GM23338 (cell line): ENCODE data around the gene SLC39A11. TPM values are rescaled to one million over a fixed set of nuclear protein-coding genes. Genes with fewer than 3 reads are reported as not detected.

Source experiments
- ATAC-seq: fragments of 200-7000 bp; cut with Tn5 transposase; 3 replicates; pipeline ENCODE4 v1.9.1; 2020
- DNase-seq: peaks from one replicate; pipeline ENCODE4 v3.0.0-alpha.2; 2015; ENCODE audit warnings: low spot score
- H2AFZ ChIP-seq: fragments of 200-600 bp; sonication (generic); 2 replicates; pipeline ENCODE4 v1.8.0; 2016; ENCODE audit warnings: antibody characterized with exemption, mild to moderate bottlenecking, moderate library complexity
- H3F3A ChIP-seq: fragments of 200-600 bp; sonication (generic); replicated peaks from 2 replicates; pipeline ENCODE4 v1.8.0; 2017; ENCODE audit warnings: antibody characterized with exemption, mixed run types, low read depth
- H3K27ac ChIP-seq: fragments of 200-600 bp; sonication (generic); 2 replicates; pipeline ENCODE4 v1.6.1; 2016; ENCODE audit warnings: low read depth
- H3K27me3 ChIP-seq: fragments of 200-600 bp; sonication (generic); 2 replicates; pipeline ENCODE4 v1.8.0; 2016; ENCODE audit warnings: mild to moderate bottlenecking, mixed run types, moderate library complexity; ENCODE audit not compliant: insufficient read depth
- H3K36me3 ChIP-seq: fragments of 200-600 bp; sonication (generic); 2 replicates; pipeline ENCODE4 v1.8.0; 2016; ENCODE audit warnings: mild to moderate bottlenecking; ENCODE audit not compliant: insufficient read depth
- H3K4me1 ChIP-seq: fragments of 200-600 bp; sonication (generic); 2 replicates; pipeline ENCODE4 v1.8.0; 2016; ENCODE audit warnings: mild to moderate bottlenecking, moderate library complexity; ENCODE audit not compliant: insufficient read depth
- H3K4me2 ChIP-seq: fragments of 200-600 bp; sonication (generic); 2 replicates; pipeline ENCODE4 v1.7.1; 2017; ENCODE audit warnings: mixed run types
- H3K4me3 ChIP-seq: fragments of 200-600 bp; sonication (generic); 2 replicates; pipeline ENCODE4 v1.6.1; 2016; ENCODE audit warnings: mixed run types
- H3K79me2 ChIP-seq: fragments of 200-600 bp; sonication (generic); replicated peaks from 2 replicates; pipeline ENCODE4 v1.8.0; 2017; ENCODE audit warnings: mild to moderate bottlenecking; ENCODE audit not compliant: insufficient read depth
- H3K9me2 ChIP-seq: fragments of 200-600 bp; sonication (generic); 2 replicates; pipeline ENCODE4 v1.8.0; 2017; ENCODE audit not compliant: insufficient read depth
- H4K20me1 ChIP-seq: fragments of 200-600 bp; sonication (generic); replicated peaks from 2 replicates; pipeline ENCODE4 v1.8.0; 2017; ENCODE audit warnings: mild to moderate bottlenecking; ENCODE audit not compliant: insufficient read depth
- H3K27ac Mint-ChIP-seq: 2 replicates; pipeline ENCODE4 v1.8.0; 2020; ENCODE audit warnings: inconsistent platforms, mild to moderate bottlenecking, moderate library complexity, mixed read lengths
- H3K27me3 Mint-ChIP-seq: 3 replicates; pipeline ENCODE4 v1.8.0; 2022; ENCODE audit warnings: low read depth, mild to moderate bottlenecking, moderate library complexity, mixed read lengths, inconsistent platforms; ENCODE audit not compliant: insufficient read depth, poor library complexity
- H3K36me3 Mint-ChIP-seq: 3 replicates; pipeline ENCODE4 v1.8.0; 2021; ENCODE audit warnings: low read depth, mild to moderate bottlenecking, inconsistent platforms, moderate library complexity, mixed read lengths
- H3K4me1 Mint-ChIP-seq: 3 replicates; pipeline ENCODE4 v1.8.0; 2020; ENCODE audit warnings: mild to moderate bottlenecking, inconsistent platforms, mixed read lengths
- H3K4me3 Mint-ChIP-seq: 3 replicates; pipeline ENCODE4 v1.8.0; 2021; ENCODE audit warnings: moderate library complexity, mild to moderate bottlenecking, inconsistent platforms, mixed read lengths
- H3K9me3 Mint-ChIP-seq: 3 replicates; pipeline ENCODE4 v1.8.0; 2020; ENCODE audit warnings: moderate library complexity, mild to moderate bottlenecking, inconsistent platforms, mixed read lengths
- CREB1 ChIP-seq: fragments of 250-450 bp; sonication (Bioruptor Pico); IDR thresholded peaks from 2 replicates; pipeline ENCODE4 v1.5.0; 2020; ENCODE audit warnings: low read depth, mild to moderate bottlenecking, moderate library complexity
- CTCF ChIP-seq, 2 experiments: fragments of 200-600 bp in 1 of 2; sonication (generic) in 1 of 2; conservative IDR thresholded peaks; 2 replicates each; pipeline versions ENCODE4 v1.5.1 to v1.6.1; 2016 to 2017; ENCODE audit warnings: antibody characterized with exemption in 2 of 2, low read depth in 2 of 2, mild to moderate bottlenecking in 2 of 2, moderate library complexity in 1 of 2
- ETS1 ChIP-seq: IDR thresholded peaks from 2 replicates; pipeline ENCODE4 v1.6.1; 2016; ENCODE audit warnings: antibody characterized with exemption
- EZH2 ChIP-seq: fragments of 200-600 bp; sonication (generic); IDR thresholded peaks from one replicate; pipeline ENCODE4 v1.8.0; 2017; ENCODE audit warnings: antibody characterized with exemption, mild to moderate bottlenecking, low read depth; ENCODE audit not compliant: unreplicated experiment
- EZH2phosphoT487 ChIP-seq: fragments of 200-600 bp; sonication (generic); IDR thresholded peaks from one replicate; pipeline ENCODE4 v1.8.1; 2018; ENCODE audit warnings: antibody characterized with exemption; ENCODE audit not compliant: unreplicated experiment
- NANOG ChIP-seq: IDR thresholded peaks from 2 replicates; pipeline ENCODE4 v1.6.1; 2016; ENCODE audit warnings: antibody characterized with exemption, borderline replicate concordance
- POLR2AphosphoS5 ChIP-seq: IDR thresholded peaks from 2 replicates; pipeline ENCODE4 v1.6.1; 2016; ENCODE audit warnings: antibody characterized with exemption, low read depth
- STAT1 ChIP-seq: IDR thresholded peaks from one replicate; pipeline ENCODE4 v1.6.1; 2016; ENCODE audit warnings: antibody characterized with exemption; ENCODE audit not compliant: unreplicated experiment
- ZNF114 ChIP-seq: fragments of 250-450 bp; sonication (Bioruptor Pico); IDR thresholded peaks from 2 replicates; pipeline ENCODE4 v1.5.0; 2020; ENCODE audit warnings: mild to moderate bottlenecking, moderate library complexity
- polyA plus RNA-seq: library from polyadenylated mRNA; unstranded; fragments of >200 nt; fragmentation: Nextera tagmentation; extraction: Ambion mirVana; gene quantifications from 2 replicates; pipeline ENCODE4 v1.2.1, GENCODE V29; 2016
- total RNA-seq: library from RNA; depleted of rRNA; stranded (reverse); fragments of >200 nt; shearing (Covaris generic); gene quantifications from 2 replicates; pipeline ENCODE4 v1.2.3, GENCODE V29; 2014

The SLC39A11 gene
- total and polyA plus RNA-seq, 2 experiments from 2014 or later = 10.8 to 18.1 TPM

GRCh38 chr17:72853440-72854415 is 238.8 kb downstream of the SLC39A11 start:
- no peaks in the 10 kb centered on the region for H3F3A ChIP-seq
- Mint-ChIP-seq H3K4me1 (peaks cover 10% of the 10 kb centered on the region; the same call in 2 of the 3 replicates), H3K27ac (peak overlapping the region; percentile 59), H3K4me3 (no peak overlapping the region), H3K36me3 (no peaks in the 10 kb centered on the region), H3K27me3 (no peaks in the 10 kb centered on the region), H3K9me3 (peaks cover 3% of the 10 kb centered on the region)
- no peak for TF ChIP-seq NANOG
- no peak for TF ChIP-seq CREB1 (CRISPR knock-in tag)
- TF ChIP-seq ETS1 = no peak
- TF ChIP-seq EZH2phosphoT487 = no peak
- no peak for TF ChIP-seq CTCF (conservative IDR thresholded peaks at IDR 0.05; ENCODE audit: low read depth in 2 of 2)
- H3K4me3 ChIP-seq = no peak overlapping the region
- no peak overlapping the region for H3K27ac ChIP-seq
- H4K20me1 ChIP-seq = no peaks in the 10 kb centered on the region
- DNase-seq (no peak), ATAC-seq (no peak)
- no peaks in the 10 kb centered on the region for H3K27me3 ChIP-seq
- no peaks in the 10 kb centered on the region for H3K79me2 ChIP-seq
- H2AFZ ChIP-seq = no peak overlapping the region
- H3K4me1 ChIP-seq = peaks cover 4% of the 10 kb centered on the region; the same call in 1 of the 2 replicates
- no peak overlapping the region for H3K4me2 ChIP-seq
- H3K9me2 ChIP-seq = no peaks in the 10 kb centered on the region
- no peaks in the 10 kb centered on the region for H3K36me3 ChIP-seq

- Mint-ChIP-seq H3K27me3 (no peaks in the 10 kb centered on the region), H3K4me3 (no peak overlapping the region), H3K9me3 (no peaks in the 10 kb centered on the region; the same call in 2 of the 3 replicates), H3K36me3 (no peaks in the 10 kb centered on the region), H3K4me1 (peaks cover 10% of the 10 kb centered on the region; the same call in 2 of the 3 replicates), H3K27ac (no peak overlapping the region)
- H3K4me1 ChIP-seq = peaks cover 4% of the 10 kb centered on the region; the same call in 1 of the 2 replicates
- H2AFZ ChIP-seq = no peak overlapping the region
- H3K36me3 ChIP-seq = no peaks in the 10 kb centered on the region
- no peak overlapping the region for H3K4me3 ChIP-seq
- ATAC-seq (no peak), DNase-seq (no peak)
- H3K4me2 ChIP-seq = no peak overlapping the region
- H3K27ac ChIP-seq = no peak overlapping the region
- no peaks in the 10 kb centered on the region for H3K27me3 ChIP-seq
- no peaks in the 10 kb centered on the region for H3K79me2 ChIP-seq
- no peaks in the 10 kb centered on the region for H3F3A ChIP-seq
- H4K20me1 ChIP-seq = no peaks in the 10 kb centered on the region
- H3K9me2 ChIP-seq = no peaks in the 10 kb centered on the region
- no peak for TF ChIP-seq ZNF114 (CRISPR knock-in tag)
- TF ChIP-seq STAT1 = no peak
- TF ChIP-seq CTCF (conservative IDR thresholded peaks at IDR 0.05; ENCODE audit: low read depth in 2 of 2) = no peak
- TF ChIP-seq POLR2AphosphoS5 = no peak
- TF ChIP-seq NANOG = no peak
- TF ChIP-seq EZH2 = no peak
These were observed 240.1 kb downstream of the SLC39A11 start for GRCh38 chr17:72852277-72852938.
